NCI-H748 (cell line): Measurements from ENCODE around the gene RFX1.

Experiments used
- DNase-seq: peaks from one replicate; lab custom pipeline; 2025; ENCODE audit not compliant: unreplicated experiment; lab: John Stamatoyannopoulos, UW

Gene RFX1

DNA sequence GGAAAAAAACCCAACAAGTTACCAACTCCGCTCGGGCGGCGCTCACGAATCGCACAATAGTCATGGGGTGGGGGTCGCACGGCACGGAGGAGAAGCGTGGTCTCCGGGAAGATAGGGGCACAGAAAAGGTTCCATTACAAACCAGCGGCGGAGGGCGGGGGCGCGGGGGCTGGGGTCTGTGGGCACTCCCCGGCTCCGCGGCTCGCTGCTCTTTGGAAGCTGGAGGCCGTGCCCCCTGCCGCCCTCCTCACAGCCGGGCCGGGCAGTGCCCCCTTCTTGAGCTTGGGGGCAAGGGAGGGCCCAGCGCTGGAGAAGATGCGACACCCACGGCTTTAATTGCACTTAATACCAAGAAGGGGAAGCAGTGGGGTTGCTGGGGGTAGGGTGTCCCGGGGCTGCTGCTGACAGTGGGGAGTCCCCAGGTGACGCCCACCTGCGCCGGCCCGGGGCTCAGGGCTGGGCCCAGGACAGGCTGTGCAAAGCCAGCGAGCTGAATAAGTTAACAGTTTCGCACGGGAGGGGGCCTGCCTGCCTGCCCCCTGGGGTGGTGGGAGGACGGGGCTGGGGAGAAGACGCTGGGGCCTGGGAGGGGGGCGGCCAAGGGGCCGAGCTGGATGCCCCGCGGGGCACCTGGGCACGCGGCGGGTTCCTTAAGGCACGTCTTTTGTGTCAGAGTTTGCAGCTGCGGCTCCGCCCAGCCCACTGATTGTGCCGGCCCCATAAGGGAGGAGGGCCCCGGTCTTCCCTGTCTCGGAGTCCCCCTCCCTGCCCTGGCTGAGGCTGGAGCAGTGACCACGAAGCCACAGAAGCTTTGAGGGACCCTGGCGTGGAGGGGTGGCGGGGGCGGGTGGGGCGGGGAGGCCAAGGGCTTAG lies 44.1 kb downstream of the RFX1 start:
- DNase-seq, result no peak

DNA sequence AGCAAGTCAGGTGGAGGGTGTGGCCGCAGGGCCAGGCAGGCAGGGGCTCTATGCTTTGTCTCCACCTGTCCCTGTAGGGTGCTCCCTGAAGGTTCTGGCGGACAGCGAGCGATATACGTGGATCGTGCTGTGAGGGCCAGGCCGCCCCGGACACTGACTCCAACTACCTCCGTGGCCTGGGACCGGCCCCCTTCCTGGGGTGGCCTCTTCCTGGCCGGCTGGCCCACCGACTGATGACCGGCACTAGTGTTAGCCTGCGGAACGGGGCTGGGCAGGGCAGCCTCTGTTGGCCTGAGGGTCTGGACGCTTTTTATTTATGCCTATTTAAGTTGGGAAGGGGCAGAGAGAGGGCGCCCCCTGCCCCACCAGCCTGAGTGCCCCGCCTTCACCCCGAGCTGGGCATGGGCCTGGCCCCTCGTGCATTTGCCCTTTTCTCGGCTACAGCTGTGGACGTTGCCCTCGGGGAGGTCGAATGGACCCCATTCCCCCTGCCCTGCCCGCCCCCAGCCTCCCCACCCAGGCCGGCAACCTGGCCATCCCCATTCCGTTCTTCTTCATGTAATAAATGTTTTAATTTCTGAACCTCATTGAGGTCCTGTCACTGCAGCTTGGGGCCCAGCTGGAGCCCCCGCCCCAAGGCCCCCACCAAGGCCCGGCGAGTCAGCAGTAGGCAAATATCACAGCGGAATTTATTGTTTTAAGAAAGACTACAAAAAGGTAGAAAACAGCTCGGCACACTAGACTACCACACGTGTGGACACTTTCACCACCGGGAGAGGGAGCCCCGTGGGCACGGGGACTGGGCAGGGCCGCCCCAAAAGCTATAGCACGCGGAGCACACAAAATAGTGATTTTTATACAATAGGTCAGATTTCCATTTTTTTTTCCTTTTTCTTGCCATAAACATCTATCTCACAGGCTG lies 45.0 kb downstream of the RFX1 start:
- no peak for DNase-seq

DNA sequence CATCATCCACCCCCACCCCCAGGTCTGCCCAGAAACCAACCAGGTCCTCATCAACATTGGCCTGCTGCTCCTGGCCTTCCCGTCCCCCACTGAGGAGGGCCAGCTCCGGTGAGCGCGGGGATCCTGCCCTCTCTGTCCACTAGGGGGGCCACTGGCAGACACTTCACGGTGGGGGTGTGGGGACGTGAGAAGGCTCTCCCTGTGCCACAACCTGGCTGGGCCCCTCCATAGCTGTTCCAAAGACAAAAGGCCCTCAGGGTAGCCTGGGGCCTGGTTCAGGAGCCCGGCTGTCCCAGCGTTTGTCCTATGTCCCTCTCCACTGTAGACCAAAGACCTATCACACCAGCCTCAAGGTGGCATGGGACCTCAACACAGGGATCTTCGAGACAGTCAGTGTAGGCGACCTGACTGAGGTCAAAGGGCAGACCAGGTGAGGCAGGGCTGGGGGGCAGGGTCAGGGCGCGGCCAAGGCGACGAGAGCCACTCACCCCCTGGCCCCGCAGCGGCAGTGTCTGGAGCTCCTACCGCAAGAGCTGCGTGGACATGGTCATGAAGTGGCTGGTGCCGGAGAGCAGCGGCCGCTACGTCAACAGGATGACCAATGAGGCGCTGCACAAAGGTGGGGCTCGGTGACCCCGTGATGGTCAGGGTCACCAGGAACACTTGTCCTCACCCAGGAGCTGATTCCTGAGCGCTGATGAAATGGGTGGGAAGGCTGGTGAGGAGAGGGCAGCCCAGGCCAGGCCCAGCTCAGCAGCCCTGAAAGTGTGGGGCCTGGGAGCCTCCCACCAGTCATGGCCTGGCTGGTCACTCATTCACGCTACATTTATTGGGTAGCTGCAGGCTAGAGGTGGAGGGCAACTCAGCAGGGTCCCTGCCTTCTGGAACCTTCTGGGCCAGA lies 45.9 kb downstream of the RFX1 start:
- DNase-seq, result no peak

DNA sequence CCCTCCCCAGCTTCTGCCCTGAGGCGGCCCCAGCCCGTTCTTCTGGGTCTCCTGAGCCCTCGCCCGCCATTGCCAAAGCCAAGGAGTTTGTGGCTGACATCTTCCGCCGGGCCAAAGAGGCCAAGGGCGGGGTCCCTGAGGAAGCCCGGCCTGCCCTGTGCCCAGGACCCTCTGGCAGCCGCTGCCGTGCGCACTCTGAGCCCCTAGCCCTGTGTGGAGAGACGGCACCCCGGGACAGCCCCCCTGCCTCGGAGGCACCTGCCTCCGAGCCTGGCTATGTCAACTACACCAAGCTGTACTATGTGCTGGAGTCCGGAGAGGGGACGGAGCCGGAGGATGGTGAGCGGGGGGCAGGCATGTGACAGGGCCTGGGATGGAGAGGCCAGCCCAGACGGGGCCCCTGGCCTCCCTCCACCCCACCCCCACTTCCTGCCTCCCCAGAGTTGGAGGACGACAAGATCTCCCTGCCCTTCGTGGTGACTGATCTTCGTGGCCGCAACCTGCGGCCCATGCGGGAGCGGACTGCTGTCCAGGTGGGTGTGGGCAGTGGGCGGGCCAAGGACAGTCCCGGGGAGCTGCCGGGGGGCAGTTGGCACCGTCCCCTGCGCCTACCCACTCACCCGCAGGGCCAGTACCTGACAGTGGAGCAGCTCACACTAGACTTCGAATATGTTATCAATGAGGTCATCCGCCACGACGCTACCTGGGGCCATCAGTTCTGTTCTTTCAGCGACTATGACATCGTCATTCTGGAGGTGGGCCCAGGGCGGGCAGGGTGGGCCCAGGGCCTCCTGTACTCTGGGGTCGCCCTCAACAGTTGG lies 46.8 kb downstream of the RFX1 start:
- DNase-seq, result no peak

DNA sequence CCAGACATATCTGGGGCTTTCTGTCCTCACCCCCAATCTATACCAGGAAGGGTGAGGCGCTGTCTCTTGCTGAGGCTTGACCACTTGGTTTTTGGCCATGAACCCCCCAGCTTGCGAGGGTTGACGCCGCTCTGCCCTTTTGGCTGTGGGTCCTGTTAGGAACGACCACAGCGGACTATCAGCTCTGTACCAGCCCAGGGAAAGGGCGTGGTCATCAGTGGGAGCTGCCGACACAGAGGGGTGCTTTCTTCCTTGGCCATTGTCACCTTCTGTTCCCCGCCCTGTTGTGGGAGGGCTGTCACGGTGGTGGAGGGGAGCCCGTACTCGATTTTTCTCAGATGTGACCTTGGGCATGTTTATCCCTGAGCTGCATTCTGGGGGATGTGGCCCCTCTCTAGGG lies 48.1 kb downstream of the RFX1 start:
- no peak for DNase-seq

DNA sequence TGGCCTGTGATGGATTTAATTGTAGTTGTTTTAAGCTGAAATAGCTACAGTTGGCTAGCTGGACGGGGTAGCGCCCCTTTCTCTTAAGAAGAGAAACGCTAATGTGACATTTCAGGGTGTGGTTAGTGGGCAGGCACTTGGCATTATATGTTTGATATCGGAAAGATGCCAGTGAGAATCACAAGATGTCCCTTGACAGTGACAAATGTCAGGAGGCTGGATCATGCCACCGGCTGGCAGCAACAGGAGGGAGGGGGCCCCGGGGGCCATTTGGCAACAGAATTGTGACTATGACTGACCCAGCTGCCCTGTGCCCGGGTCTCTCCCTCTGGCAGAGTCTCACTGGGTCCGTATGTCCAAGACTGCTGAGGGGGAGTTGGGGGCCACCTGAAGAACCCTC lies 49.1 kb downstream of the RFX1 start:
- DNase-seq, result no peak

DNA sequence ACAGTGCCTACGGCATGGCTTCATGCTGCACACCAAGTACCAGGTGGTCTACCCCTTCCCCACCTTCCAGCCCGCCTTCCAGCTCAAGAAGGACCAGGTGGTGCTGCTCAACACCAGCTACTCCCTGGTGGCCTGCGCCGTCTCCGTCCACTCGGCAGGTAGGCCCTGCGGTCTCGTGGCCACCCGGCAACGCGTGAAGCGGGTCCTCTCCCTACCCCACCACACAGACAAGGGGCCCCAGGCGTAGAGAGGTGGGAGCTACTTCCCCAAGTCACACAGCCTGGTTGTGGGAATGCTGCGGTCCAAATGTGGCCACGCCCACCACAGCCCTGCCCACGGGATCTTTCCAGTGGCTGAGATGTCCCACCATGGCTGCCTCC lies 49.8 kb downstream of the RFX1 start:
- no peak for DNase-seq

DNA sequence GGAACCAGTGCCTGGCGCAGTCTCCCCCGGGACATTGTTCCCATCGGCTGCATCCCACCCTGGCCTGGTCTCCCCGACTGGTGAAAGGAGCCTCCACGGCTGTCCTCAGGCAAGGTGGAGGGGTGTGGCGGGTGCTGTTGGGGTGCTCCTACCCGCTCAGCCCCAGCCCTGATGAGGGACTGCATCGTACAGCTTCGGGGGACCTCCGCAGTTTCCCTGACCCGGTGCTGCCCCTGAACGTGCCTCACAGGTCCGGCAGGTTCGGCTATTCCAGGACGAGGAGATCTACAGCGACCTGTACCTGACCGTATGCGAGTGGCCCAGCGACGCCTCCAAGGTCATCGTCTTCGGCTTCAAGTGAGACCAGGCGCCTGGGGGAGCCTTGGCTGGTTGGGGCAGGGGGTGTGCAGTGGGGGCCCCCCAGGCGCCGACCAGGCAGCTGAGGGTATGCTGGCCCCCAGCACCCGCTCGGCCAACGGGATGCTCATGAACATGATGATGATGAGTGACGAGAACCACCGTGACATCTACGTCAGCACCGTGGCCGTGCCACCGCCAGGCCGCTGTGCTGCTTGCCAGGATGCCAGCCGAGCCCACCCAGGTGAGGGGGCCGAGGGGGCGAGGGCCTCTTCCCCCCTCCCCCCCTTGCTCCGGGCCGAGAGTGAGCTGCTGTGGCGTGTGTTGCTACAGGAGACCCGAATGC lies 50.3 kb downstream of the RFX1 start:
- DNase-seq, result no peak

DNA sequence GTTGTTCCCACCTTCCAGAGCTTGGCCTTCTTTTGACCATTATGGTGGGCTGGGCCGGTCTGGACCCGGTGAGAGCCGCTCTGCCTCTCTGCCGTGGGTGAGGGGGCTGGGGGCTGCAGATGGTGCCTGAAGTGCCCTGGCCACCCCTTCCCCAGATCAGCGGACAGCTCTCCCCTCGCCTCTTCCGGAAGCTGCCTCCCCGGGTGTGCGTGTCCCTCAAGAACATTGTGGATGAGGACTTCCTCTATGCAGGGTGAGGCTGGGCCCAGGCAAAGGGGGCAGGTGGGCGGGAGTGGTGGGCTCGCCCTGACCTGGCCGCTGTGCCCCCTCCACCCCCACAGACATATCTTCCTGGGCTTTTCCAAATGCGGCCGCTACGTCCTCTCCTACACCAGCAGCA lies 51.9 kb downstream of the RFX1 start:
- DNase-seq, result no peak

DNA sequence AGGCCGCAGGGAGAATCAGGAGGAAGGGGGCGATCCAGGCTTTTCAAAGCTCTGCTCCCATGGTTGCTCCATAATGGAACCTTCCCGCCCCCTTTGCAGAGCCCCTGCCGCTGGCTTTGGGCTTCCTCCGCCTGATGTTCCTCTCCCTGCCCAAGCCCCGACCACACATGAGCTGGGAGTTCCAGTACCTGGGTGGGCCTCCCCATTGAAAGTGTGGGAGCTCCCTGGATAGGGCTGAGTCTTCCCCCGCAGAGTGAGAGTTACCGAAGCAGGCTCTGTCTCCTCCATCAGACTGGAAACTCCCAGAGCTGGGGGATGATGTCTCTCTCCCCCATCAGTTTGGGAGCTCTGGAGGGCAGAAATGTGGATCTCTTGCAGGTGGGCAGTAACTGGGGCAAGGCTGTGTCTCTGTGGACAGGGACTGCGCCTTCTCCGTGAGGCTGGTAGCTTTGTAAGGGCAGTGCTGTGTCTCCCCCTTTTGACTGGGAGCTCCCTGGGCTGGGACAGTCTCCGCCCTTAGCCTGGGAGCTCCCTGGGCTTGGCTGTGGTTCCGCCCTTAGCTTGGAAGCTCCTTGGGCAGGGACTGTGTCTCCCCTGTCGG lies 53.1 kb downstream of the RFX1 start:
- no peak for DNase-seq

DNA sequence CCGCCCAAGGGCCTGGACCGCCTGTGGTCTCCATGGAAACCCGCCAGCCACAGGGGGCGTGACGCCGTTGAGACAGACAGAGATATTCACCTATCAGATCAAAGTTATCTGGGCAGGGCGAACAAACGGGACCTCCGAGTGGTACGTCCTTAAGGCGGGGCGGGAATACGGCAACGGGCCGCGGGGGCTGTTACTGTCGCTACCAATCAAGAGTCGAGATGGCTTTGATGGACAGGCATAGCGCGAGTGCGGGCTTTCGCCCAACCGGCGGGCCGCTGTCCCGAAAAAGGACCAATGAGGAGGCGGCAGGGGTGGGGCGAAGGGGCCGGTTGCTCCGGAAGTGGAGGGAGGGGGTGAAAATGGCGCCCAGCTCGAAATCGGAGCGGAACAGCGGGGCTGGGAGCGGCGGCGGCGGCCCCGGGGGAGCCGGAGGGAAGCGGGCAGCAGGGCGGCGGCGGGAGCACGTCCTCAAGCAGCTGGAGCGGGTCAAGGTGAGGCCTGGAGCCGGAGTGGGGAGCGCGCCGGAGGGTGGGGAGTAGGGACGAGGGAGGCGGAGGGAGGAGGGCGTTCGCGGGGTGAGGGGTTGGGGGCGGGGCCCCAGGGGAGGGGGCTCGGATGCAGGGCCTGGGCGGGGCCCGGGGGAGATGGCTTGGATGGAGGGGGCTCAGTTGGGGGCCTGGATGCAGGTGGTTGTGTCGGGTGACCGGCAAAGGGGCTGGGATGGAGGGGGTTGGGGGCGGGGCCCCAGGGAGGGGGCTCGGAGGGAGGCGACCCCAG lies 53.8 kb downstream of the RFX1 start, which contains the start of gene DCAF15:
TSS of gene DCAF15 (plus strand) at position 356 of the 777 bp plus-strand sequence. CDS start at position 360, 4 bp downstream.
- DNase-seq, result peak; percentile 99

DNA sequence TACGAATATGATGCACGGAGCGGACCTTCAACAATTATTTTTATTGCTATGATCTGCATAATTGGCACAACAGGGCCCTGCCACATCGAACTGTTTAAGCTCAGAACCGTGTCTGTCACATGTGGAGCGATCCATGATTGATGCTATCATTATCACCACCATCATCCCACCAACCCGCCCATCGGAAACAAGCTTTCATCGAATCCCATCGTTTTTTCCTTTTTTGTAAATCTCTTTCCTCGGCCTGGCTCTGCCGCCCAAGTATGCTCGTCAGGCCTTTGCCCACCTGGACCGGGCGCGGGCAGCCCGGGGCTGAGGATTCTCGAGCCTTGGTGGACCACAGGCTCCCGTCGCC lies 54.3 kb downstream of the RFX1 start:
- no peak for DNase-seq

DNA sequence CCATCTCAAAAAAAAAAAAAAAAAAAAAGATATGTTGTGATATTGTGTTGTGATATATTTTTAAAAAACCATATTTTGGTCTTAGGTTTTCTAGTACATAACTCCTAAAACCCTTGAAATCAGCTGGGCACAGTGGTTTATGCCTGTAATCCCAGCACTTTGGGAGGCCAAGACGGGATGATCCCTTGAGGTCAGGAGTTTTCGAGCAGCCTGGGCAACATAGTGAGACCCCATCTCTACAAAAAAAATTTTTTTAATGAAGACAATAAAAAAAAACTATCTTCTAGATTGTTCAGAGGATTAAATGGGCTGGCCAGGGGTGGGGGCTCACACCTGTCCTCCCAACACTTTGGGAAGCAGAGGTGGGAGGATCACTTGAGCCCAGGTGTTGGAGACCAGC lies 55.1 kb downstream of the RFX1 start:
- no peak for DNase-seq

DNA sequence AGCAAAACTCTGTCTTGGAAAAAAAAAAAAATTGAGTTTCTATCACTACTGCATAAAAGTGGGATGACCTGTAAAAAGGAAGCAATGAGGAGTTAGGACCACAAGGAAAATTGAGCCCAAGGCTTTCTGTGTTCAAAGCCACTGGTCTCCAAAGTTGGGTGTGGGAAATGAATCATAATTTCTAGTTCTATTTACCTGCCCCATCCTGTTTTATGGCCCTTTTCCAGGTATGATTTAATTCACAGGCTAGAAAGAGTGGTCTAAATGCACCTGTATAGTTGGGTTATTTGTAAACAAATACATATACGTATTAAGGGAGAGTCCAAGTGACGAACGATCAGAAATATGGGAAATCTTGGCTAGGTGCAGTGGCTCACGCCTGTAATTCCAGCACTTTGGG lies 59.7 kb downstream of the RFX1 start:
- no peak for DNase-seq

DNA sequence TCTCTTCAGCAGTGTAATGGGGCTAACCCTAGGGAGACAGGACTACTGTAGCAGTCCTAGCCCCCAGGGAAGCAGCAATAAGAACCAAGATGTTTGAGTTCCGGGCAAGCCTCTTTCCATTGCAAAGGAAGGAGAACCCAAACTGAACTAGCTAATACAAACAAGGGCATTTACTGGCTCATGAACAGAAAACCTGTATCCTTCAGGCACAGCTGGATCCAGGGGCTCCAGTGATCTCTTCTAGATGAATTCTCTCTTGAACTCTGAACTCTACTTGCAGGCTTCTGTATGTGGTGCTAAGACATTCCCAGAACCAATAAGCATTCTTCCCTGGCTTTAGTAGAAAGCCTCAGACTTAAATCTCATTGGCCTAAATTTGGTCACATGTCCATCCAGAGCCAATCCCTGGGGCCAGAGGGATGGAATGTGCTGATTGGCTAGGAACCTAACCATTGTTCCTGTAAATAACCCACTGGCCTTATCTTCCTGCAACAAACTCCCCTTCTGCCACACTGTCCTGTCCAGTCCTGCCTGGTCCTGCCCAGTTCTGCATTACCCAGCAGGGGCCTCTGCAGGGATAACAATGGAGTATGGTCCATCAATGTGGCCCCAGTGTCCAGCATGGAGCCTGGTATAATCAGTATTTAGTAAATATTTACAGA lies 64.0 kb downstream of the RFX1 start:
- no peak for DNase-seq

DNA sequence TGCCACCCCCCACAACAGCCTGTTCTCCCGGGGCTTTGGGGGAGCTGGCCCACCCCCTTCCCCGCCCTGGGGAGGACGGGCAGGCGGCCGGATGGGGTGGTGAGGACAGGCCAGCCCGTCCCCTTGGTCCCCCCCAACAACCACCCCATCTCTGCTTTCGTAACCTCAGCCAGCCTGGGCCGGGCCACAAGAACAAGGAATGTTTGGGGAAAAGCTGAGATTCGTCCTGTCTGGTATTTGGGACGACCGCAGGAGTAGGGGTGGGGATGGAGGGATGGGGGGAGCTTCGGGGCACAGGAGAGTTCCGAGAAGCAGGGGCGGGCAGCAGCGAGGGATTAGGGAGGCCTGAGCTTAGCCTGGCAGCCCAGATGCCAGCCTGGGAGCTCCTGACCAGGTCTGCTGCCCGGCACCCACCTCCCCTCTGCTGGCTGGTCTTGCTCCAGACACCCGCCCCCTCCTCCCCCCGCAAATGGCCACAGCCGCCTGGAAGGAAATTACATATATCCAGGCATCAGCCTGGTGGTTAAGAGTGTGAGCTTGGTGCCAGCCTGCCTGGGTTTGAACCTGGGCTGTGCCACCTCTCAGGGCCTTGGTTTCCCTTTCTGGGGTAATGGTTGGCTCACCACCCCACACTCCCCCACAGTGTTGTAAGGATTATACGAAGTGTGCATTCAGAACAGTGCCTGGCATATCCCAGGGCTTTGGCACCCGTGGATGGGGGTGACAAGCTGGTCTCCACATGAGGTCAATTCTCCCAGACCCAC lies 67.6 kb downstream of the RFX1 start, which contains the start of gene PODNL1:
TSS of gene PODNL1 (minus strand) at position 117 of the 764 bp plus-strand sequence. CDS start 236 bp downstream, outside the sequence.
- DNase-seq, result no peak
